ENCODE data around the gene NT5M.

The NT5M gene

DNA sequence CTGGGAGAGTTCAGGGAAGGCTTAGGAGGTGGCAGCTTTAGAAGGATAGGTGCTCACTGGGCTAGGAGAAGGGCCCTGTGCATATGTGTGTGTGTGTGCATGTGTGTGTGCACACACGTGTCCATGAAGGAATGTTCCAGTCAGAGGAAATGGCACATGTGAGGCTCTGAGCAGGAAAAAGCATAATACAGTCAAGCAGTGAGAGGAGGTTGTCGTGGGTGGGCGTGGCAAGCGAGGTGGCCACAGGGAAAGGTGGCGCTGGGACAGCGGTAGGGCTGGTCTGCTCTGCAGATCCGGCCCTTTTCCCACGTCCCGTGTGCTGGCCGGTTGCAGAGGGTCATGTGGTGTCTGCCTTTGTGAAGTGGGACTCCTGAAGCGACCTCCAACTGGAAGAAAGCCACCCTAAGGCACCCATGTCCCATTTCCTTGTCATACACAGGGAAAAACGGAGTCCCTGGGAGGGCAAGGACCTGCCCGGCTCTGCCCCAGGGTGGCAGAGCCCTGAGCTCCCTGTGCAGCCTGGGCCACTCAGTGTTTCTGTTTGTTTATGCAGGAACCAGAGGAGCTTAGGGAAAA, 40.1 kb downstream of the NT5M start (continued):
- TF ChIP-seq TOX (CRISPR knock-in tag; IDR thresholded peaks at IDR 0.05; ENCODE audit: borderline replicate concordance) (no peak), SNAI2 (CRISPR knock-in tag; IDR thresholded peaks at IDR 0.05) (no peak), CSDC2 (CRISPR knock-in tag; IDR thresholded peaks at IDR 0.05) (no peak), ZNF8 (CRISPR knock-in tag; IDR thresholded peaks at IDR 0.05) (no peak)

- ATAC-seq: no peak
- no peak for TF ChIP-seq TSHZ2 (CRISPR knock-in tag; IDR thresholded peaks at IDR 0.05)
These were observed 40.8 kb downstream of the NT5M start for GRCh38 chr17:17343896-17344506.

DNA sequence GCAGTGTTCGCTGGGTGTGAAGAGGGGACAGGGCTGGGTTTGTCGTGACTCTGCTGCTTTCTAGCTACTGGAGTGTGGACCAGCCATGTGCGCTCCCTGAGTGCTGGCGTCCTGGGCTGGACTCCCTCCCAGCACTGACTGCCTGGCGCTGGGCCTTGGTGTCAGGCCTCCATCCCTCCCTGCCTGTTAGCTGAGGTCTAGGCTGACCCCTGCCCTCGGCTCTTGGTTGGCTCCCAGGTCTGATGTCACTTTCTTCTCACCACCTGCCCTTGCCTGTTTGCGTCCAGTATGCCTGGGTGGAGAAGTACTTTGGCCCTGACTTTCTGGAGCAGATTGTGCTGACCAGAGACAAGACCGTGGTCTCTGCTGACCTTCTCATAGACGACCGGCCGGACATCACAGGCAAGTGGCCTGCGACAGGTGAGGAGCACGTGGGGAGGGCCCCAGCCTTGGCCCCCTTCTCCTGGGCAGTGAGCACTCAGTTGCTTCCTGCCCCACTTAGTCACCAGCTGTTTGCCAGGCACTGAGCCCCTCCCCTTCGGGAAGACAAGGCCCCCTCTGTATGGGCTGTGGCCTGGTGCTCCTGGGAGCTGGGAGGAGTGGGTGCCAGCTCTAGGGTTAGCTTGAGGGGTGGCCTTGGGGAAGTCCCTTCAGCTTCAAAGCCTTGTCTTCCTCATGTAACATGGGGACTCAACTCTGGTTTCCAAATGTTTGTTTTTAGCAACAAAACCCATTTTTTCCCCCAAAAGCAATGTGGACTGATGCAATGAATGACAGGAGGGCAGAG, 41.5 kb downstream of the NT5M start:
- TF ChIP-seq TSHZ2 (CRISPR knock-in tag; IDR thresholded peaks at IDR 0.05): no peak
- no peak for TF ChIP-seq PATZ1 (CRISPR knock-in tag; IDR thresholded peaks at IDR 0.05; ENCODE audit: borderline replicate concordance)
- no peak for TF ChIP-seq ZNF8 (CRISPR knock-in tag; IDR thresholded peaks at IDR 0.05)
- no peak for TF ChIP-seq TOX (CRISPR knock-in tag; IDR thresholded peaks at IDR 0.05; ENCODE audit: borderline replicate concordance)
- no peak for TF ChIP-seq ZFP30 (CRISPR knock-in tag; IDR thresholded peaks at IDR 0.05)
- TF ChIP-seq RARB (CRISPR knock-in tag; IDR thresholded peaks at IDR 0.05): no peak
- TF ChIP-seq BACH2 (CRISPR knock-in tag; IDR thresholded peaks at IDR 0.05; ENCODE audit: borderline replicate concordance): no peak
- no peak for TF ChIP-seq ESRRG (CRISPR knock-in tag; IDR thresholded peaks at IDR 0.05)
- TF ChIP-seq ZFP3 (CRISPR knock-in tag; IDR thresholded peaks at IDR 0.05): no peak
- TF ChIP-seq POU6F1 (CRISPR knock-in tag; IDR thresholded peaks at IDR 0.05; ENCODE audit: borderline replicate concordance, low read depth): no peak
- TF ChIP-seq ARNTL (CRISPR knock-in tag; IDR thresholded peaks at IDR 0.05; ENCODE audit: borderline replicate concordance, low read depth): no peak
- TF ChIP-seq ZNF565 (CRISPR knock-in tag; conservative IDR thresholded peaks at IDR 0.05; ENCODE audit: low read depth): no peak
- TF ChIP-seq TCF4 (CRISPR knock-in tag; IDR thresholded peaks at IDR 0.05; ENCODE audit: borderline replicate concordance): no peak
- TF ChIP-seq ZC3H10 (CRISPR knock-in tag; IDR thresholded peaks at IDR 0.05): no peak
- TF ChIP-seq, protein P1, sequence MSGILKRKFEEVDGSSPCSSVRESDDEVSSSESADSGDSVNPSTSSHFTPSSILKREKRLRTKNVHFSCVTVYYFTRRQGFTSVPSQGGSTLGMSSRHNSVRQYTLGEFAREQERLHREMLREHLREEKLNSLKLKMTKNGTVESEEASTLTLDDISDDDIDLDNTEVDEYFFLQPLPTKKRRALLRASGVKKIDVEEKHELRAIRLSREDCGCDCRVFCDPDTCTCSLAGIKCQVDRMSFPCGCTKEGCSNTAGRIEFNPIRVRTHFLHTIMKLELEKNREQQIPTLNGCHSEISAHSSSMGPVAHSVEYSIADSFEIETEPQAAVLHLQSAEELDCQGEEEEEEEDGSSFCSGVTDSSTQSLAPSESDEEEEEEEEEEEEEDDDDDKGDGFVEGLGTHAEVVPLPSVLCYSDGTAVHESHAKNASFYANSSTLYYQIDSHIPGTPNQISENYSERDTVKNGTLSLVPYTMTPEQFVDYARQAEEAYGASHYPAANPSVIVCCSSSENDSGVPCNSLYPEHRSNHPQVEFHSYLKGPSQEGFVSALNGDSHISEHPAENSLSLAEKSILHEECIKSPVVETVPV (CRISPR knock-in tag; IDR thresholded peaks at IDR 0.05): no peak
- no peak for TF ChIP-seq PPARA (CRISPR knock-in tag; IDR thresholded peaks at IDR 0.05; ENCODE audit: borderline replicate concordance)
- TF ChIP-seq GLIS3 (CRISPR knock-in tag; IDR thresholded peaks at IDR 0.05): no peak
- TF ChIP-seq OSR1 (CRISPR knock-in tag; IDR thresholded peaks at IDR 0.05): no peak
- TF ChIP-seq SNAI2 (CRISPR knock-in tag; IDR thresholded peaks at IDR 0.05): no peak
- no peak for TF ChIP-seq CSDC2 (CRISPR knock-in tag; IDR thresholded peaks at IDR 0.05)
- no peak for ATAC-seq

Measured in SK-N-SH treated with all-trans-retinoic acid at 6 μM for 48 hours (cell line).